ENCODE data around the gene SEC22C. TPM values are rescaled to one million over a fixed set of nuclear protein-coding genes. Genes with fewer than 3 reads are reported as not detected.

Gene SEC22C
- total and polyA plus RNA-seq, 7 donors: 8.4 to 89.2 (median 48.5) TPM

GRCh38 chr3:42513521-42513920 is 68.2 kb downstream of the SEC22C start:
- no peaks in the 10 kb centered on the region for H3K9me3 ChIP-seq
- H3K4me1 ChIP-seq: no peaks in the 10 kb centered on the region
- intact Hi-C loops (cut with DNase I): no loop called here
- H3K4me3 ChIP-seq: no peak overlapping the region
- H3K36me3 ChIP-seq: no peaks in the 10 kb centered on the region
- no peaks in the 10 kb centered on the region for H3K27me3 ChIP-seq
- 91 to 94% methylated on average over 6 of the region's 6 CpGs for WGBS, 2 donors
- TF ChIP-seq EP300 (IDR thresholded peaks at IDR 0.05): no peak
- TF ChIP-seq POLR2AphosphoS5 (IDR thresholded peaks at IDR 0.05): no peak
- no peak for TF ChIP-seq CTCF (IDR thresholded peaks at IDR 0.05)
- TF ChIP-seq POLR2A (IDR thresholded peaks at IDR 0.05): no peak
- no peak overlapping the region for H3K27ac ChIP-seq
- DNase-seq: no peak

GRCh38 chr3:42513121-42513520 is 68.6 kb downstream of the SEC22C start:
- Histone ChIP-seq H3K4me3 (no peak overlapping the region), H3K36me3 (no peaks in the 10 kb centered on the region), H3K9me3 (no peaks in the 10 kb centered on the region), H3K27me3 (no peaks in the 10 kb centered on the region), H3K4me1 (no peaks in the 10 kb centered on the region), H3K27ac (no peak overlapping the region)
- intact Hi-C loops (cut with DNase I): no loop called here
- TF ChIP-seq EP300 (IDR thresholded peaks at IDR 0.05): no peak
- no peak for TF ChIP-seq CTCF (IDR thresholded peaks at IDR 0.05)
- no peak for TF ChIP-seq POLR2AphosphoS5 (IDR thresholded peaks at IDR 0.05)
- TF ChIP-seq POLR2A (IDR thresholded peaks at IDR 0.05): no peak
- WGBS, 2 donors: 94 to 96% methylated on average over 3 of the region's 3 CpGs
- DNase-seq: no peak

DNA sequence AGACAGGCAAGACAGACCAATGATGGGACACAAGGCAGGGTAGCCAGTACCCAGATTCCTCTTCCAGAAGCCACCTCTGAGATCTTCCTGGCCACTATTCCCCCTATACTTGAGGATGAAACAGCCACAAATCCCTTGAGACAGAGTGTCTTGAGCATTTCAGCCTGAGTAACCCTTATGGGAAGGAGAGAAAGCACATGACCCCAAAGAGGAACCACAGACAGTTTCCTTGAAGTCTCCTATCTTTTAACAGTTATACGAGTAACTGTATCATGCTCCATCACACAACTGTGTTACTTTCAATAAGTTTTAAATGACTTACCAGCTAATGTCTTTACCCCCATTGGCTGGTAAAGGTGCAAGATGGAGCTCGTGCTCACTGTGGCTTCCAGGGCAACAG is 70.0 kb downstream of the SEC22C start:
- H3K4me1 ChIP-seq: no peaks in the 10 kb centered on the region
- no peak overlapping the region for H3K27ac ChIP-seq
- 66 to 90% methylated on average over 2 of the region's 2 CpGs for WGBS, 2 donors
- no peaks in the 10 kb centered on the region for H3K9me3 ChIP-seq
- H3K27me3 ChIP-seq: no peaks in the 10 kb centered on the region
- intact Hi-C loops (cut with DNase I): no loop called here
- H3K36me3 ChIP-seq: no peaks in the 10 kb centered on the region
- no peak overlapping the region for H3K4me3 ChIP-seq
- TF ChIP-seq POLR2AphosphoS5 (IDR thresholded peaks at IDR 0.05): no peak
- TF ChIP-seq POLR2A (IDR thresholded peaks at IDR 0.05): no peak
- TF ChIP-seq CTCF (IDR thresholded peaks at IDR 0.05): no peak
- TF ChIP-seq EP300 (IDR thresholded peaks at IDR 0.05): no peak
- DNase-seq: no peak

- Histone ChIP-seq H3K27me3 (no peaks in the 10 kb centered on the region), H3K4me1 (no peaks in the 10 kb centered on the region), H3K27ac (no peak overlapping the region), H3K4me3 (no peak overlapping the region), H3K36me3 (no peaks in the 10 kb centered on the region), H3K9me3 (no peaks in the 10 kb centered on the region)
- intact Hi-C loops (cut with DNase I): no loop called here
- TF ChIP-seq CTCF (IDR thresholded peaks at IDR 0.05) (no peak), POLR2A (IDR thresholded peaks at IDR 0.05) (no peak), EP300 (IDR thresholded peaks at IDR 0.05) (no peak), POLR2AphosphoS5 (IDR thresholded peaks at IDR 0.05) (no peak)
- 86 to 95% methylated on average over 1 of the region's 1 CpG for WGBS, 2 donors
- DNase-seq: no peak
Observed at GRCh38 chr3:42511201-42511600, 70.6 kb downstream of the SEC22C start.

- intact Hi-C loops (cut with DNase I): no loop called here
- no peak for TF ChIP-seq CTCF (IDR thresholded peaks at IDR 0.05)
- TF ChIP-seq POLR2A (IDR thresholded peaks at IDR 0.05): no peak
- no peak for TF ChIP-seq EP300 (IDR thresholded peaks at IDR 0.05)
- no peak for TF ChIP-seq POLR2AphosphoS5 (IDR thresholded peaks at IDR 0.05)
- no peak for DNase-seq
- Histone ChIP-seq H3K9me3 (no peaks in the 10 kb centered on the region), H3K4me3 (no peak overlapping the region), H3K27ac (no peak overlapping the region), H3K4me1 (no peaks in the 10 kb centered on the region), H3K27me3 (no peaks in the 10 kb centered on the region), H3K36me3 (no peaks in the 10 kb centered on the region)
- 51 to 77% methylated on average over 4 of the region's 4 CpGs for whole genome bisulfite sequencing, 2 donors
Observed at GRCh38 chr3:42510325-42510724, 71.4 kb downstream of the SEC22C start.
